Central memory CD4-positive, alpha-beta T cell (primary cell): ENCODE data around the gene DACH2.

ENCODE experiments used
- DNase-seq: peaks from one replicate; pipeline ENCODE4 v3.0.0; 2022

DACH2 gene

DNA sequence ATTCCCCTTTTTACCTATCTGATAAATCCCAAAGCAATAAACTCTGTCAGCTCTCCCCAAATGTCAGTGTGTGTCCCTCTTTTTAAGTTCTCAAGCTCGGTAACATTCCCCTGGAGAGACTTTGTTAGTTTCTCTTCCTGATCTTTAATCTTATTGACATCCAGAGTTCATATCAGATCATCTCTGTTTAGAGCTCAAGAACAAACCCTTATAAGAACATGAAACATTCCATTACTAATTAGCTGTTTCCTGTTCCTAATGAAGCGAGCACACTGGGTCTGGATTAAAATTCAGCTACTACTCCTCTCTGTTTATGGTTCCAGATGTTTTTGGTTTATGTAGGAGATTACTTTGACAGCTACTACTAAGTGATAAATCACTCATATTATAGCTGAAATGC lies 681.5 kb downstream of the DACH2 start:
- DNase-seq = no peak

DNA sequence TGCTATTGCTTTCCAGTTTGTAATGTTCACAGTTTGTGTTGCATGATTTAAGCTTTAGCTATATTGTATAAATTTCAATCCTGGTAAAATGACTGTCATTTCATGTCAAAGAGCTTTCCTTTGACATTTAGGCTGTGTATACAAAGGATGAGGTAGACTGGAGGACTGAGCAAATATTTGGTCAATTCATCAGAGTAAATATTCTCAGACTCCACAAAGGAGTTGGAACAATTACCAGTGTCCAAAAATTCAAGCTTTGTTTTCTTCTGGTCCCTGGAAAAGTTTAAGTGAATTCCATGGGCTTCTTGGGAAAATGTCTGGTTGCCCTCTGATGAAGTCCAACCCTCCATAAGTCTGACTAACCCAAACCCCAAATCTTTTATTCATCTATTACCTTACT lies 682.4 kb downstream of the DACH2 start:
- no peak for DNase-seq

DNA sequence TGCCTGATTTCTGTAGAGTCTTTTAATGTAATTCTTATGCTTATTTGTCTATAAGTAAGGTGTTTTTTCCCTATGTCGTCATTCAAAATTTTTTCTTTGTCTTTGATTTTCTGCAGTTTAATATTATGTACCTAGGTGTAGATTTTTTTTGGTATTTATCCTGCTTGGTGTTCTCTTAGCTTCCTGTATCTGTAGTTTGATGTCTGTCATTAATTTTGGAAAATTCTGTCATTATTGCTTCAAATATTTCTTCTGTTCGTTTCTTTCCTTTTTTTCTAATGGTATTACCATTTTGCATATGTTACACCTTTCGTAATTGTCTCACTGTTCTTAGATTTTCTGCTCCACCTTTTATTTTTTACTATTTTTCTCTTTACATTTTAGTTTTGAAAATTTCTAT lies 696.9 kb downstream of the DACH2 start:
- no peak for DNase-seq
